GM19351 (cell line): ENCODE results near the gene DYRK1A.

Experiments
- ATAC-seq: cut with Tn5 transposase; IDR thresholded peaks from one replicate; pipeline ENCODE4 v1.9.1; 2021; ENCODE audit warnings: mild to moderate bottlenecking, moderate library complexity; ENCODE audit not compliant: unreplicated experiment

The DYRK1A gene

DNA sequence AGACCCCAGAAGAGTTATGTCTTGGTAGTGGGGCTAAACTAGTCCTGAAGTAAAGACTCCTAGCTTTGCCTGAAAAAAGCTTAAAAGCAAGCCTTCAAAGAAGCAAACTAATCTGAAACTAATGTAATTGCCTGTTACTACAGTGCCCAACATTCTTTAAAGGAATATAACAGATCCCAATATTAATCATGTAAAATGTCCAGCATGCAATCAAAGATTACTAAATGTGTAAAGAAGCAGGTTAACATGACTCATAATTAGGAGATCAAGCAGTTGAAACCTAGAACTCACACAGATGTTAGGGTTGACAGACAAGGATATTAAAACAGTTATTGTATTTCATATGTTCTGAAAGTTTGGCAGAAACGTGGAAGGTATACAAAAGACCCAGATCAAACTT, 17.8 kb downstream of the DYRK1A start:
- no peak for ATAC-seq

DNA sequence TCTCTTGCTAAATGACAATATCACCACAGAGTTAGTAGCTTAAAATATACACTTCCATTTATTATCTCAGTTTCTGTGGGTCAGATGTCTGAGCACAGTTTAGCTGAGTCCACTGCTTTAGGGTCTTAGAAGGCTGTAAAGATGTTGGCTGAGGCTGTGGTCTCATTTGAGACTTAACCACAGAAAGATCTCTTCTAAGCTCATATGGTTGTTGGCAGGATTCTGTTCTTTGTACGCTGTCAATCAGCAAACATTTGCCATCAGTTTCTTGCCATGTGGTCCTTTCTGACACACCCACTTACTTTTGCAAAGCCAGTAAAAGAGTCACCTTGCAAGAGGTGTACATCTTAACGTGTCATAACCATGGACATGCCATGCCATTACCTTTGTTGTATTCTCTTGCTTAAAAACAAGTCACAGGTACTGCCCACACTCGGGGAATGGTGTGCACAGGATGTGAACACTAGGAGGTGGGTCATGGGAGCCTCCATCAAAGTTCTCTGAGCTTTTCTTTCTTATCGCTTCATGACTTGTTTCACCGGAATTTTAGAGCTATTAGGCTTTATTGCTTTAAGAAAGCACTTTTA, 18.7 kb downstream of the DYRK1A start:
- ATAC-seq, result no peak

DNA sequence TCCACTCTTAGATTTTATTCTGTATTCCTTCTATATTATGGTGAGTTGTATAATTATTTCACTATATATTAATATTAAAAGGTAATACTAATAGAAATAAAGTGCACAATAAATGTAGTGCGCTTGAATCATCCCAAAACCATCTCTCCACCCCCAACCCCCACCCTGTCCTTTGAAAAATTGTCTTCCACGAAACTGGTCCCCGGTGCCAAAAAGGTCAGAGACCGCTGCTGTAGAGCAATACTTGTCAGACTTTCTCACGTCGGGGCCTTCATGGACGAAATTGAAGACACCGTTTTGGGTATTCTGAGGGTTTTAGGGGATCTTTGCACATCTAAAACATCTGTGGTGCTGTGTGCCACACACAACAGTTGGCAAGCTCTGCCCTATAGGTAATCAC, 19.6 kb downstream of the DYRK1A start:
- ATAC-seq, result no peak

DNA sequence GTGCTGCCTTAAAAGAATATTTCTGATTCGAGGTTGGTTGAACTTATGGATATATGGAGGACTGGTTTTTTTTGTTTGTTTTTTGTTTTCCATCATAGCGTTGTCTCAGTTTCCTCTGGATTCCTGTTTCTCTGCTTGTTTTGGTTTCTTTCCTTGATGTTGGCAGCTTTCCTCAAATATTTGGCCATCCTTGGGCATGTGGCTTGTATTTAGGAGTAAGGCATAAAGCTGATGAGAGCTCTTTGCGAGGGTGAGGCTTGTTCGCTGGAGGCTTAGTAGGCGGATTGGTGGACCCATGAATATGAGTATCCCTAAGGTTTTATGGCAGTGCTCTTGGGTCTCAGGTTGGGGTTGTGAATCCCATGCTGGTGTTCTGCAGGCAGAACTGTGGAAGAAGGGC, 22.9 kb downstream of the DYRK1A start:
- no peak for ATAC-seq

DNA sequence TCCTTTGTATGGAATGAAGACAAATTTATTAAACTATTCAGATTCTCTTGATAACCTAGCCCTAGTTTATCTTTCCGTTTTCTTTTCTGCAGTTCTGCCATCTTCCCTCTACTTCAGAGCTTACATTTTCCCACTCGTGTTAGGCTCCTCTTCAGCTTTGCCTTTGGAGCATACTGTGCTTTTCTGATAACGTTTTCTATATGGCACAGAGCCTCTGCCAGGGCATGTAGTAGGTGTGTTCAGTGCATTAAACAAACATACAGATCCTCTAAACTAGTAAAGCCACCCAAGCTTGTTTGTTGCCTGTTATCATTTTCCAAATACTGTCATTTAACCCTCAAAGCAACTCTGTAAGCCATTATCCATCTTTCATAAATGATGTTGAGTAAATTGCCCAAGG, 25.1 kb downstream of the DYRK1A start:
- ATAC-seq, result no peak

DNA sequence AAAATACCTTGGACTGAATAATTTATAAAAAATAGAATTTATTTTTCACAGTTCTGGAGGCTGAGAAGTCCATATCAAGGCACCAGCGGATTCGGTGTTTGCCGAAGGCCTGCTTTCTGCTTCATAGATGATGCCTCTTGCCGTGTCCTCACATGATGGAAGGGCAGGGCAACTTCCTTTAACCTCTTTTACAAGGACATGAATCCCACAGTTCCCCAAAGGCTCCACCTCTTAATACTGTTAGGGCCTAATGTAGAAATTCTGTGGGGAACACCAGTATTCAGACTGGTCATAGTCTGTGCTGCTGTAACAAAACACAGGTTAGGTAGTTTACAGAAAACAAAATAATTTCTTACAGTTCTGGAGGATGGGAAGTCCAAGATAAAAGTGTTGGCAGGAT, 25.9 kb downstream of the DYRK1A start:
- ATAC-seq, result no peak

DNA sequence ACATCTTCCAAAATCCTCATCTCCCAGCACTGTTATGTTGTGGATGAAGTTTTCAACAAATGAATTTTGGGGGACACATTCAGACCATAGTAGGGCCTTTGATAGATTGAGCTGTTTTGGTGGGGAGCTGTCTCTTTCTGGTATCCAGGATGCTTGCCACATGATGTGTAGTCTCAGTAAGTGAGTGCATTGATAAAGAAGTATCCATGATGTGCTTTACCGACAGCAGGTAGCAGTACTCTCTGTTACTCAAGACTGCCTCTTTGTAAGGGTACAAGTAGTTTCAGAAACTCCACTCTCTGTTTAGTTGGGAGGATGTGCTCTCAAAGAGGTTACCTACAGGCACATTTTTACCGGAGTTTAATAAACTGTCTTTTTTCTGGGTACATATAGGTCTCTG, 26.5 kb downstream of the DYRK1A start:
- ATAC-seq, result no peak

DNA sequence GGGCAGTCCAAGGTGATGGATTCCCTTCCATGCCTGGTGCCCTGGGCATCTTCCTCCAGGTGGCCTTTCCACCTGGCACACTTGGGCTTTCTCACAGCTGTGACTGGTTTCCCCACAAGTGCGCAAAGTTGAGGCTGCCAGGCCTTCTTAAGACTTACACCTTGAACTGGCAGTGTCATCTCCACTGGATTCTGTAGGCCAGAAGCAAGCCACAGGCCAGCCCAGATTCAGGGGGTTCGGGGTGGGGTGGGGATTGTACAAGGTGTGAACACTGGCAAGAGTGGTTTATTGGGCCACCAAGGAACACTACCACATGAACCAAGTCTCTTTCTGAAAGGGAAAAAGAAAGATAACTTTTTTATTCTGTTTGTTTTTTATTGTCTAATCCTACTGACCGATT, 27.2 kb downstream of the DYRK1A start:
- no peak for ATAC-seq

DNA sequence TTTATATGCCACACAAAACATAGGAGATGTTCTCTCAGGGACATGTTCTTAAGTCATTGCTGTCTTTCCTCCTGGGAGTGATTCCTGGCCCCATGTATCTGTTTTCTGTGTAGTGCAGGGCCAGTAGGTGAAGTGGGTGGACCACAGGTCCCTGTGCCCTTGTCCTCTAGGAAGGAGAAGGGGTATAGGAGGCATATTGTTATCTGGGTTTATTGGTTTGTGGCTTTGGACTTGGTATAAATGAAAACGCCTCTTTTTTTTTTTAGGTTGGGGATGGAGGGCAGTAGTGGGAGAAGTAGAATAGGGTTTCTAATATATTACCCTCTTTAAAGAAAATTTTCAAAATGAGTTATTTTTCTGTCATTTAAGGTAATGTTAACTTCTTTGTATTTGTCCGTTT, 29.4 kb downstream of the DYRK1A start:
- ATAC-seq, result no peak

DNA sequence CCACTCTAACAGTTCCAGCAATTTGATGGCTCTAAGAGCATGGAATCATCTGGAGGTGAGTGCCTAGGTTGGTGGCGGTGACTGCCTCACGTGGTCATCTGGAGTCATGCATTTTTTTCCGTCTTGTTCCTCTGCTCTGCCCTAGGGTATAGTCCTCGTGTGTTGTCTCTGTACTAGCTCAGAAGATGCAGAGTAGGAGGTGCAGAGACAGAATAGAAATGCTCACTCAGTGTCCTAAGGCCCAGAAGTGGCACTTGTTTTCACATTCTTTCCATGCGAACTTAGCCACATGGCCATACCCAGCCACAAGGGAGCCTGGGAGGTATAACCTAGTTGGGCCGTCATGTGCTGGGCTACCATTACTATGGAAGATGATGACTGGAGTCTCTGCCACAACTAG, 30.3 kb downstream of the DYRK1A start:
- ATAC-seq, result no peak

DNA sequence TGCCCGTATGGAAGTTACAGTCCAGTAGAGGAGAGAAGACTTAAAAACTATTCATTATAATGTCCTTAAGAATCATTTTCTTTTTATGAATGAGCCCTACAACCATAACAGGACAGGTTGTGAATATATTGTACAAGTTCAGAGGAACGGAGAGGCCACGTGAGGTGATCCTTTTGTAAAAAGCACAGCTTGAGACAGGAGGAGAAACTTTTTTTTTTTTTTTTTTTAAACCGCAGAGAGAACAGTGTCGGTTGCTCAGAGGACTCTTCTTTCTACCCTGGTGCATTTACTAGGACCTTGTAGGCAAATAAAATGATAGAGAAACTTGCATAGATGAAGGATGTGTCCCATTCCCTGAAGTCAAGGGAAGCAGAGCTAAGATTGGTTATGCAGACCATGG, 32.1 kb downstream of the DYRK1A start:
- ATAC-seq, result no peak

DNA sequence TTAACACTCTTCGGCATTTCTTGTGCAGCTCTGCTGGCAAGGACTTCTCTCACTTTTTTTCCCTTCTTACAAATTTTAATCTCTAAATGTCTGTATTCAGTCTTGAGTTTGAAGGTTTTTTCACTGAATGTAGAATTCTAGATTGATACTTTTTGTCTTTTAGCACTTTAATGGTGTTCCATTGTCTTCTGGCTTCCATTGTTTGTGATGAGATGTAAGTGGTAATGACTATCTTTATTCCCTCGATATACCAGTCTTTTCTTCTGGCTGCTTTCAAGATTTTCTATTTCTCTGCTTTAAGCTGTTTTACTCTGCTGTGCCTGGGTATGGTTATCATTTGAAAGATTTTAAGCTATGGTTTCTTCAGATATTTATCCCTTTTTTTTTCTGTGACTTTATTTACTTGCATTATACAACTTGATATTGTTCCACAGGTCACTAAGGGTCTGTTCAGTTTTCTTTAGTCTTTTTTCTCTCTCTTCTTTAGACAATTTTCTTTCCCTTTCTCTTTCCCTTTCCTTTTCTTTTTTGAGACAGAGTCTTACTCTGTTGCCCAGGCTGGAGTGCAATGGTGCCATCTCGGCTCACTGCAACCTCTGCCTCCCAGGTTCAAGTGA, 35.8 kb downstream of the DYRK1A start:
- no peak for ATAC-seq

DNA sequence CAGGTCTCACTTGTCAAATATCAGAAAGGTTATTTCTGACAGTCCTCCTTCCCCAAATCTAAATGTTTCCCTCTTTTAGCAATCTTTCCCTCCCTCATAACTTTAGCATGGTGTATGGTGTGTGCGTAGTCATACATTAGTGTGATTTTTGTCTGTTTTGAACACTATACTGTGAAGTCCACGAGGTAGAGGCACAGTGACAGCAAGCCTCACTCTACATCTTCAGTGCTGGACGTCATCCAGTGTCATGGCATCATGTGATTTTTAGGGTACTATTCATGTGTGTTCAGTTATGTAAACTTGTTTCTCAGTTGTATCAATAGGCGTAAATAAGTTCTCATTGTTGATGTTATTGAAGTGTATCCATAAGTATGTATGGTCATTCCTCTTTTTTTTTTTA, 39.1 kb downstream of the DYRK1A start:
- ATAC-seq, result no peak

DNA sequence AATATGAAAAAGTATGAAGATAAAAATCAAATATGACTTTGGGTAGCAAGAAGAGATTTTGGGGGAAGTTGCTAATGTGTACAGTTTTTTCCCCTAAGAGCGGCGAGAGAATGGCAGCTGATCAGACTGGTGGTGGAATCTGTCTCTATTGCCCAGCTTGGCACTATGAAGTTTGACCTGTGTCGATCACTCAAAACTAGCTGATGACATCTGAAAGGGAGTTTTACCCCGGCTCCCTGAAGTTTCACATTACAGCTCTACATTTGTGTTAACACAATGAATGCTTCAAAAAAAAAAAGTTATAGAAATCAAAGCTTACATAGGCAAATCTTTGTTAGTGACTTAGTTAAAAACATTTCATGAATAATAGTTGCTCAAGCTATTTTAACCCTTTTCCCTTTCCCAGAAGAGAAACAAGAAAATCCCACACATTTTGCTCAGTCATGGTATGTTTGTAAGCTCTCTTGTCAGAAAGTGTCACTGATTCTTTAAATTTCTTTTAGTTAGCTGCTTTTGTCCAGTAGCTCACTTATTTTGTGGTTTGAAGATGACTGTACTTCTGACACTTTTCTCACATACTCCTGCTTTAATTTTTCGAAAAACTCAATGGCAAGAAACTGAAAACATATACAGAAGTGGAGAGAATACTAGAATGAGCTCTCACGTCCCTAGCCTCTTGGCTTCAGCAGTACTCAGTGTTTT, 41.3 kb downstream of the DYRK1A start:
- ATAC-seq, result peak; percentile 63

DNA sequence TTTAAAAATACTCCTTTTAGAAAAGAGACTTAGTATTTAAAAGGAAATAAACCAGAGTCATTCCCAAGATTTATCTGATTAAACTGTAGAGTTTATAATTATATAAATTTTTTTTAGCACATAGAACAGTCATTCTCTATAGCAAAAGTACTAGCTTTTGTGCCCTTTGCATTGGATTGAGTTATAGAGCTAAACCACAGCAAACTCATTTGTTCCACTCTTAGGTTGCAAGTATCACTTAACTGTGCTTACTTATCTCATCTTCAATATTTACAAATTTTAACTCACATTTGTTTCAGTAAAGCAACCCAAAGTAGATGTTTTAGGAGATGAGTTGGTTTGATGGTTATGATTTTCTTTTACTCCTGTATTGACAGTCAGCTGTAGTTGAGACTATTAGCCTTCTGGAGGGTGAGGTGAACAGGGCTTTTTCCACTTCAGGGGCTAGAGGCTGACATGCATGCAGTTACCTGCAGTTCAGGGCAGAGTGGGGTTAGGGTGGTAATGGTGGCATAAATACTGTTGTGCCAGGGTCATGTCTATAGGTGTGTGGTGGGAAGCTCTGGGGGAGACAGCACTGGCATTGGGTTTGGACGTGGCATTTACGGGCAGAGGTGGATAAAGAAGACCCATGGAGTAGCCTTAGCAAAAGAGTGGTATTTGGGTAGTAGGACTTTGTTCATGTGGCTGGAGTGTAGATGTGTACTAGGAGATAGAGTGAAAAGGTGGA, 42.1 kb downstream of the DYRK1A start:
- no peak for ATAC-seq

DNA sequence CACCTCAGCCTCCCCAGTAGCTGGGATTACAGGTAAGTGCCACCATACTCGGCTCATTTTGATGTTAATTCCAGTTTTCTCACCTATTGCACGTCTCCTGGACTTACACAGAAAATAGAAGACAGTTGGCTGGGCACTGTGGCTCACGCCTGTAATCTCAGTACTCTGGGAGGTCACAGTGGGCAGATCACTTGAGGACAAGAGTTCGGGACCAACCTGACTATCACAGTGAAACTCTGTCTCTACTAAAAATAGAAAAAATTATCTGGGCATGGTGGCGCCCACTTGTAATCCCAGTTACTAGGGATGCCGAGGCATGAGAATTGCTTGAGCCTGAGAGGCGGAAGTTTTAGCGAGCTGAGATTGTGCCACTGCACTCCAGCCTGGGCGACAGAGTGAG, 44.1 kb downstream of the DYRK1A start:
- no peak for ATAC-seq

DNA sequence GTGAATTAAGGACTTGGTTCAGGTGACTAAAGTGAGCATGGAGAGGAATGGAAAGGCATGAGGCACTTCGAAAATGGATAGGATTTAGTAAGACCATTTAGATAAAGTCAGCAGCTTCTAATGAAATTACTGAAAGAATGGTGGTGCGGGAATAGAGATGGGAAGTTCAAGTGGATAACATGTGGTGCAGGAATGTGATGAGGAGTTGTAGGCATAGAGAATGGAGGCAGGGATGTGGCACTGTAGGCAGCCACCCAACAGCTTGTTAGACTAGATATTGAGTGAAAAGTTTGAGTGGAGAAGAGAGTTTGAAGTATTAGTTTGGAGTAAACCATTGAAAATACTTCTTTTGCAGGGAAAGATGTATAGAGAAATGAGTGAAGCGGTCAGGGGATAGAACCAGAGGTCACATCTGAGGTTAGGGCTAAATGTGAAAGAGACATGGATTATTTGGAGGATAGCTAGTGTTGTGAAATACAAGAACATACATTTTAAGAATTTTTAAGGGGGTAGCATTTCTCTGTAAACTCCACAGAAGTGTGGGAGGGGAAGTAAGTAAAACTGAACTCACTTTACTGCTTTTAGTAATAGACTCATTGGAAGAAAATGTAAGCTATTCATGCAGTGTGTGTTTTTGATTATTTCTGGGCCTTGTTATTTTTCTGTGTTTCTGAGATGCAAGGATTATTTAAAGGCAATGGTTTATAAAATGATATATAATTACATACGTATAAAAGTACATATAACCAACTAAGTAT, 46.2 kb downstream of the DYRK1A start:
- no peak for ATAC-seq

DNA sequence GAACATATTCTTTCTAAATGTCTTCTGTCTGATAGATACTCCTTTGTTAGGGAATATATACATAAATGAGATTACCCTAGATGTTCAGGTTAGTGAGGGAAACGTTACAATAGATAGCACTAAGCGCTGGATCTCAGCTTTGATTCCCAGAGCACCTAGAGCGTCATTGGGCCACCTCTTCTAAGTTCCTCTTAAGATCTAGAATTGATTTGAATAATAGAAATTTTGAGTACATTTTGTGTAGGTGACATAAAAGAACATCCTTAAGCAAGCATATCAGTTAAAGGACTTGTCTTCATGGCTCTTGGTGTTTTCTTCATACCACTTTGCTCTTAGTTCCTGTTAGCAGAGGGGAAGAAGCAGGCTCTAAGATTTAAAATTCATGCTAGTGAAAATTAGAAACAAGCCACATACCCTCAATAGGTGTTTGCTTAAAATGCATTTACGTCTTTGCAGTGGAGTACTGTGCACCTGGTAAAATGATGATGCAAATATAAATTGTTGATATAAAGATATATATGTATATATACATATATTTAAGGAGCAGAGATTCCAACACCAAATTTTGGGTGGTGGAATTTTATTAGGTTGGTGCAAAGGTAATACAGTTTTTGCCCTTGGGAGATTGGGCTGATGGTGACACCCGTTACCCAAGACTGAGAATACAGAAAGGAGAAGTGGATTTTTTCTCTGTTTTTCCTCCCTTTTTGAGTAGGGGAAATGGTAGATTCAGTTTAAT, 47.1 kb downstream of the DYRK1A start:
- ATAC-seq, result no peak

DNA sequence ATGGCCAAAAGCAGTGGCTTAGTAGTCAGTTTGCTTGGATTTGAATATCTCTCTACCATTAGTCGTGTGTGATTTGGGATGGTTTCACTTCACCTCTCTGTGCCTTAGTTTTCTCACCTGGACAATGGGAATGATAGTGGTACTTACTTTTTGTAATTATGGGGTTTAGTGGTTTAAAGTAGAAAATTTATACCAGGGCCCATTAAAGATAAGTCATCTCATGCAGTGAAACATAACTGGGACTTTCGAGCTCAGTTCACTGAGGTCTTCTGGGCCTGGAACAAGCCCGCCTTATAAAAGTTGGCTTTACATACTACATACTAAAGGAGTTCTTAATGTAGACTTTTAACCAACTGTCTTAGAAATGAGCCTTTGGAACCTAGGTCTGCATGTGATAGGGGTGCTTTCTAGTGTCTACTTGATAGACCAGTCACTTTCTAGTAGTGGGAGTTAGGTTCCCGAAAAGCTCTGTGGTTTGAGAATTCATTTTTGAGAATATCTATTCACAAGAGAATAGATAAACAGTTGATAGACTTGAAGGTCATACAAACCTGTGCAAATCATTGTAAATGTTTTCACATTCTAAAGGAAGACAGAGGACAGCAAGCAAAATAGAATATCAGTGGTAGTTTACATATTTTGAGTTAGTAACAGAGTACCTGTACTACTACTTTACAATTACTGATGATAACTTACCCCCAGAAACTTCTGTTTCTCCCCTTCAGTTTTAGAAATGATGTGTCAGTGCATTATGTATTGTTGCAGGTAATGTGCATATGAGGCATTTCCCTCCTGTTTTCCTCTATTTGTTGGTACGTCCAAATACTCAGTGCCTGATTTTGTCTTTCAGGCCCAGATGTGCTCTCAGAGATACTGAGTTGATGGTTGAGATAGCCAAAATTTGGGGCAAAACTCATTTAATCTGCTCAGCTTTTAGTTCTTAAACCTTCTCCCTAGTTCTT, 48.0 kb downstream of the DYRK1A start:
- ATAC-seq, result no peak
